ENCODE results near the gene TUBB.
A peak's percentile ranks its signal among the peaks of the same experiment; 100 is the strongest.

The TUBB gene

DNA sequence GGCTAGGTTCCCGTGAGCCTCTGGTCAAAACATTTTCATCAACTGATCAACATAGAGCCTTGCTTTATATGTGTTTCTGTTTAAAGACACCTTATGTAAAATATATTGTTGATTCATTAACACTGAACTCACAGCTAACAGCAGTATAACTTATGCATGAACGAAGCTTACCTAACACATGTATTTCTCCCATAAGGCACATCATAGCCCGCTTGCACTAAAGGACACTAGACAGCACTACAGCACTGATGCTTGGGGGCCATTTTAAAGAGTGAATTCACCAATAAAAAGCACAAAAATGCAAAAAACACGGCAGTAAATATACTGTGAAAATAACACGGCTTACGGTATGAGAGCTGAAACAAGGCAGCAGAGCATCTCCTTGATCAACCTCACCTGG lies 18.4 kb downstream of the TUBB start:
- H3K4me2 ChIP-seq (ENCODE audit: low read length), result no peak overlapping the region
- peaks cover 22% of the 10 kb centered on the region for H3K4me1 ChIP-seq (ENCODE audit: control insufficient read depth, insufficient read depth, low read length)
- no peak overlapping the region for H3K4me3 ChIP-seq (ENCODE audit: low read length)
- no peaks in the 10 kb centered on the region for H3K27me3 ChIP-seq (ENCODE audit: control insufficient read depth, insufficient read depth, low read length)
- H3K36me3 ChIP-seq (ENCODE audit: insufficient read depth, low read length), result peaks cover 70% of the 10 kb centered on the region
- H3K9me3 ChIP-seq (replicated peaks; ENCODE audit: low read length), result no peaks in the 10 kb centered on the region
- H3K9ac ChIP-seq (ENCODE audit: low read depth, low read length), result no peak overlapping the region

DNA sequence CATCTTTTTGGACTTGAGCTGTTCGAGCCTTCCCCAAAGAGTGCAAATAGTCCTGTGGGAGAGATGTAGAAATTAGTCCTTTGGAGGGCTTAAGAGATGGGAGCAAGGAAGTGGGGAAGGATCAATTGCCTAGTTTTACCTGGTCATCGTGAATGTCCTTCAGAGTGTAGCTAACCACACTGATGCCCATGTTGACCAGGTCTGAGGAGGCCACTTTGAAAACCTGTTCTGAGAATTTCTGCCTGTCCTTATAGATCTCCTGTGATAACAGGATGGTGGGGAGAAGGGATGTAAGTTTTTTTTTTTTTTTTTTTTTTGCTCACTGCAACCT lies 20.4 kb downstream of the TUBB start:
- no peak overlapping the region for H3K9ac ChIP-seq (ENCODE audit: low read depth, low read length)
- no peaks in the 10 kb centered on the region for H3K27me3 ChIP-seq (ENCODE audit: control insufficient read depth, insufficient read depth, low read length)
- no peak overlapping the region for H3K4me2 ChIP-seq (ENCODE audit: low read length)
- H3K9me3 ChIP-seq (replicated peaks; ENCODE audit: low read length), result no peaks in the 10 kb centered on the region
- peaks cover 28% of the 10 kb centered on the region for H3K4me1 ChIP-seq (ENCODE audit: control insufficient read depth, insufficient read depth, low read length)
- peaks cover 66% of the 10 kb centered on the region for H3K36me3 ChIP-seq (ENCODE audit: insufficient read depth, low read length)
- H3K4me3 ChIP-seq (ENCODE audit: low read length), result no peak overlapping the region

DNA sequence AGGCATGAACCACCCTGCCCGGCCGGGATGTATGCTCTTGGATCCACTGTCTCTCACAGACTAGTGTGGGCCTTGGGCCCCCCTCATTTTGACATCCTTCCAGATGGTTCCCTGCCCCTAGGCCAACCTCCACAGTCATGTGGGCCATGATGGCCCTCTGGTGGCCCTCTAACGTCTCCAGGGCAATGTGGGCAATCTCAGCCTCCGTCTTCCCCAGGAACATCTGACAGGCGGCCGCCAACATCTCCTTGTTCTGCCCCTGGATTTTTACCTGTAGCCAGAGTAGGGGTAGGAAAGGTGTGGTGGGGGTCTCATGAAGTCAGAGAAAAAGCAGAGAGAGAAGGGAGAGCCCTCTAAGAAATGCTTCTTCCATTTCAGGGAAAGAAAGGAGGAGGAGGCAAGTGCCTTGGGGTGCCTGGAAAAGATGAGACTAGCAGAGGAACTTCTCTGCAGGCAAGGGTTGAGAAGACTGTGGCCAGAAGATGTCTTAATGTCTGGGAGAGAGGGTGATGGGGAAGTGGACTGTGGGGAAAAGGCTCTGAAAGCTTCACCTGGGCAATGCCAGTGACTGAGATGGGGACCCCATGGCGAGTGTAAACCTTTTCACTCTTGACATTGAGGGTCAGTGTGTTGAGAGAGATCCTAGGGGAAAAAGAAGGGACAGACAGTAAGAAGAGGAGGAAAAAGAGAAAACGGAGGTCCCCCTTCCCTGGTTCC lies 21.1 kb downstream of the TUBB start:
- Histone ChIP-seq H3K36me3 (ENCODE audit: insufficient read depth, low read length) (peaks cover 59% of the 10 kb centered on the region), H3K9me3 (replicated peaks; ENCODE audit: low read length) (no peaks in the 10 kb centered on the region), H3K4me1 (ENCODE audit: control insufficient read depth, insufficient read depth, low read length) (peaks cover 28% of the 10 kb centered on the region), H3K9ac (ENCODE audit: low read depth, low read length) (peak overlapping the region; percentile 88), H3K4me3 (ENCODE audit: low read length) (peak overlapping the region; percentile 81), H3K4me2 (ENCODE audit: low read length) (peak overlapping the region; percentile 87), H3K27me3 (ENCODE audit: control insufficient read depth, insufficient read depth, low read length) (no peaks in the 10 kb centered on the region)

DNA sequence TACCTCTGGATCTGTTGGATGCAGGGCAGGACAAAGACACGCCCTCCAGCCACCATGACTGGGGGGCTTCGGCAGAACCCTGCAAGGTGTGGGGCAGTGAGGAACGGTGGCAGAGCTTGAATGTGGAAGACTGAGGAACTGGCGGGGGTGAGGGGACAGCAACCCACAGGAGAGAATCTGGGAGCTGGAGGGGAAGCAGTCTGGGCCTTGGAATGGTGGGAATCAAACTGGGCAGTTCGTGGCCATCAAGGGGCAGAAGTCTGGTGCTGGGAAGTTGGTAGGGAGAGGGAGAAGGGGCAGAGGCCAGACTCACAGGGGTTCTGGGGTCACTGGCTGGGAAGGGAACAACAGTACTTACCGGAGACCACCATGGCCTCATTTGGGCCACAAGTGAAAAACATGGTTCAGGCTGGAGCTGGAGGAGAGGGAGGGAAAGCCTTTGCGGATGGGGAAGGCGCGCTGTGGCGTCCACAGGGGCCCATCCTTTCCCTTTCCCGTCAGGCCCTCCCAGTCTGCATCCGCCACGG lies 21.7 kb downstream of the TUBB start:
- Histone ChIP-seq H3K9ac (ENCODE audit: low read depth, low read length) (peak overlapping the region; percentile 88), H3K4me1 (ENCODE audit: control insufficient read depth, insufficient read depth, low read length) (peaks cover 31% of the 10 kb centered on the region), H3K4me2 (ENCODE audit: low read length) (peak overlapping the region; percentile 87), H3K27me3 (ENCODE audit: control insufficient read depth, insufficient read depth, low read length) (no peaks in the 10 kb centered on the region), H3K36me3 (ENCODE audit: insufficient read depth, low read length) (peaks cover 56% of the 10 kb centered on the region), H3K9me3 (replicated peaks; ENCODE audit: low read length) (no peaks in the 10 kb centered on the region), H3K4me3 (ENCODE audit: low read length) (peak overlapping the region; percentile 81)

DNA sequence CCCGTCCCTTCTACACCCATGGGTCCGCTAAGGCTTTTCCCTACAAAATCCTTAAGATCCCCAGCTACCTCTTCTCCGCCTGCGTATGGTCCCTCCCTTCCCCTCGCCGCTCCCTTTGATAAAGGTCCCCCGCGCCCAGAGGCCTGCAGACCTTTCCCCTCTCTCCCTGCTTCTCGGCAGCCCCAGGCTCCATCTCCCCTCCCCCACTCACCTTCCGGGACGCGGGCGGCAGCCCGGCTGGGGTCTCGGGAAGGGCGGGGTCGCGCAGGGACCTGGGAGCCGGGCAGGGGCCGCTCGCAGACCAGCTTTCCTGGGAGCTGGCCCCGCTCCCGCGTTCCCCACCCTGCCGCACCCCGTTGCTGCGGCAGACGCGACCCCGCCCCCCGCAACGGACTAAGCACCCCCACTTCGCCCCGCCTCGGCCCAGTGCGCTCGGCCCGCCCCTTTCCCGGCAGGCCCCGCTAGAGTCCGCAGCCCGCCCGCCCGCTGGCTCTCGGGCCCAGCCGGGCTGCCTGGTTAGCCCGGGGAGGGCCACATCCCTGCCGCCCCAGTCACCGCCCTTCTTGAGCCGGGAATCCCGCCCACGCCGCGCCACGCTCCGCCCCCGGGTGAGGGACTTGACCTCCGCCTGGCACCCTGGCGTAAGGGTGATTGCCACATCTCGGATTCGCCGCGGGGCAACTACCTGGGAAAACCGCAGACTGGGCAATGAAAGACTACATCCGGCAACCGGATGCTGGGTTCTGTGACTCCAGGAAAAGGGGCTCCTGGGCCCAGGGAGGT lies 22.4 kb downstream of the TUBB start, which contains the start of gene FLOT1:
Gene FLOT1, minus strand, starts transcription at position 372 of the 783 bp plus-strand sequence. CDS start 498 bp downstream, outside the sequence.
- H3K4me2 ChIP-seq (ENCODE audit: low read length), result peak within 1 kb of the TSS; percentile 87
- H3K4me1 ChIP-seq (ENCODE audit: control insufficient read depth, insufficient read depth, low read length), result peaks cover 37% of the 10 kb centered on the region
- H3K4me3 ChIP-seq (ENCODE audit: low read length), result peak within 1 kb of the TSS; percentile 81
- H3K9ac ChIP-seq (ENCODE audit: low read depth, low read length), result peak within 1 kb of the TSS; percentile 88
- H3K27me3 ChIP-seq (ENCODE audit: control insufficient read depth, insufficient read depth, low read length), result no peaks in the 10 kb centered on the region
- no peaks in the 10 kb centered on the region for H3K9me3 ChIP-seq (replicated peaks; ENCODE audit: low read length)
- peaks cover 50% of the 10 kb centered on the region for H3K36me3 ChIP-seq (ENCODE audit: insufficient read depth, low read length)

DNA sequence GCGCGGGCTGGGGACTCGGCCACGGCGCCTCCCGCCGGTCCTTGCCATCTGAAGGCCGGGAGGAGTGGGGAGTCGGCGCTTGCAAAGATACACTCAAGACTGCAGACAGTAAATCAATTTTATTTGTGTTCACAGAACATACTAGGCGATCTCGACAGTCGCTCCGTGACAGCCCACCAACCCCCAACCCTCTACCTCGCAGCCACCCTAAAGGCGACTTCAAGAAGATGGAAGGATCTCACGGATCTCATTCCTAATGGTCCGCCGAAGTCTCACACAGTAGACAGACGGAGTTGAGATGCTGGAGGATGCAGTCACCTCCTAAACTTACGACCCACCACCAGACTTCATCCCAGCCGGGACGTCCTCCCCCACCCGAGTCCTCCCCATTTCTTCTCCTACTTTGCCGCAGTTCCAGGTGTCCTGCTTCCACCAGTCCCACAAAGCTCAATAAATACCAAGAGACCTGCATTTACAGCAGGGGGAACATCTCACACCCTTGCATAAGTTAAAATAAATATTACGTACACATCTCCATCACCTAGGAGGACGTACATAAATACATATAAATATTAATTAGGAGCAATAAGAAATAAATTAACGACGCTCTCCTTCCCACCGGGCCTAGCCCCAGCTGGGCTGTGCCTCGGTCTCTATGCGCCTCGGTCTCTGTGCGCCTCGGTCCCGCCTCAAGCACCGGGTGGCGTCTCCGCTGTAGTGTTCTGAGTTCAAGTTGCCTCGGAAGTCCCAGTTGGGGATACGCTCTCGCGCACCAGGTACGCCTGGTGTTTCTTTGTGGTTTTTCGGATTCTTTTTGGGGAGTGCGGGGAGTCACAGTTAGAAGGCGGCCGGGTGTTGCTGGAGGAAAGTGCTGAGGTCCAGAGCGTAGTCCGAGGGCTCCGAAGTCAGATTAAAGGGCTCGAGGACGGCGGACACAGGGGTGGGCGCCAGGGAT lies 23.2 kb downstream of the TUBB start:
- peak overlapping the region; percentile 88 for H3K9ac ChIP-seq (ENCODE audit: low read depth, low read length)
- H3K4me3 ChIP-seq (ENCODE audit: low read length), result peak overlapping the region; percentile 81
- peaks cover 46% of the 10 kb centered on the region for H3K4me1 ChIP-seq (ENCODE audit: control insufficient read depth, insufficient read depth, low read length)
- peaks cover 41% of the 10 kb centered on the region for H3K36me3 ChIP-seq (ENCODE audit: insufficient read depth, low read length)
- H3K9me3 ChIP-seq (replicated peaks; ENCODE audit: low read length), result no peaks in the 10 kb centered on the region
- H3K27me3 ChIP-seq (ENCODE audit: control insufficient read depth, insufficient read depth, low read length), result no peaks in the 10 kb centered on the region
- peak overlapping the region; percentile 87 for H3K4me2 ChIP-seq (ENCODE audit: low read length)

DNA sequence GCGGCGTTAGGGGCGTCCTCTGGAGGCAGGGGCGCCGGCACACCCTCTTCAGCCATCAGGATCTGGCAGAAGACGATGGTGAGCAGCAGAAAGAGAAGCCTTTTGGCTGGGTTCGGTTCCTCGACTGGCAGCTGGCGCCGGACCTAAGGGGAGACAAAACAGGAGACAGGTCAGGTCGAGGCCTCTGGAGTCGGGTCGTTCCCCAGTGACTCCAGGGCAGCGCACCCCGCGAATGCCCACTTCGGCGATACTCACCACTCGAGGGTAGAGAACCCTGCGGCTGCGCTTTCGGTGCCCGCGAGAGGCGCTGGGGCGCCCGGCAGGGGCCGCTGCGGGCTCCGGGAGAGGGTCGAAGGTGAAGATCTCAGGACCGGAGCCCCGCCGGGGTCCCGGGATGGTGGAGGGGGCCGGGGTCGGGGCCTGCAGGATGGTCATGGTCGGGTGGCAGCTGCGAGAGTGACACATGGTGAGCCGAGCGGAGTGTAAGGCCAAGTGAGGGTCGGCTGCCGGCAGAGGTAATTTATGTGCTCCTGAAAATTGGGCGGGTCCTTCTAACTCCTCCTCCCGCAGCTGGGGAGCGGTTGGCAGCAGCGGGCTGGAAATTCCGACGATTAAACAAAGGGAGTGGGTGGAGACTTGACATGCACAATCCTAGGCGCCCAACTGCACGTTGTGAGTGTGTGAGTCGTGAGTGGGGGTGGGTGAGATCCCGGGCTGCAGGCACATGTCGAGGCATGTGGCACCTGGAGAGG lies 24.1 kb downstream of the TUBB start, which contains the start of gene IER3:
Gene IER3, minus strand, starts transcription at position 494 of the 752 bp plus-strand sequence. Its CDS starts 29 bp downstream, at position 465.
- H3K4me2 ChIP-seq (ENCODE audit: low read length), result peak within 1 kb of the TSS; percentile 87
- peak within 1 kb of the TSS; percentile 88 for H3K9ac ChIP-seq (ENCODE audit: low read depth, low read length)
- peak within 1 kb of the TSS; percentile 81 for H3K4me3 ChIP-seq (ENCODE audit: low read length)
- no peaks in the 10 kb centered on the region for H3K27me3 ChIP-seq (ENCODE audit: control insufficient read depth, insufficient read depth, low read length)
- peaks cover 32% of the 10 kb centered on the region for H3K36me3 ChIP-seq (ENCODE audit: insufficient read depth, low read length)
- H3K4me1 ChIP-seq (ENCODE audit: control insufficient read depth, insufficient read depth, low read length), result peaks cover 55% of the 10 kb centered on the region
- H3K9me3 ChIP-seq (replicated peaks; ENCODE audit: low read length), result no peaks in the 10 kb centered on the region

DNA sequence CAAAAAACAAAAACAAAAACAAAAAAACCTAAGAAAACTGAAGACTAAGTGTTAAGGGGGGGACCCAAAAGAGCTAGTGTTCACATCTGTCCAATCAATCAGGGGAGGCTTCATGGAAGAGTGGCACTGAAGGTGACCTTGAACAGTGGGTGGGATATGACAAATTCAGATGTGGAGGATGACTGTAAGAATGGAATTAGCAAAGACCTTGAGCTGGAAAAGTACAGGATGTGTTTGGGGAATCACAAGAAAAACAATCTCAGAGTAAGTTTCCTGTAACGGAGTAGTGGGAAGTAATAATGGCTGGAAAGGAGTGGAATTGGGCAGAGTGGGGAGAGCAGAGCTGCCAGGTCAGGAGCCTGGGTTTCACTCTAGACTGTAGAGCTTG lies 27.1 kb downstream of the TUBB start:
- Histone ChIP-seq H3K27me3 (ENCODE audit: control insufficient read depth, insufficient read depth, low read length) (no peaks in the 10 kb centered on the region), H3K9ac (ENCODE audit: low read depth, low read length) (no peak overlapping the region), H3K4me3 (ENCODE audit: low read length) (no peak overlapping the region), H3K4me2 (ENCODE audit: low read length) (no peak overlapping the region), H3K9me3 (replicated peaks; ENCODE audit: low read length) (no peaks in the 10 kb centered on the region), H3K36me3 (ENCODE audit: insufficient read depth, low read length) (peaks cover 13% of the 10 kb centered on the region), H3K4me1 (ENCODE audit: control insufficient read depth, insufficient read depth, low read length) (peaks cover 53% of the 10 kb centered on the region)

DNA sequence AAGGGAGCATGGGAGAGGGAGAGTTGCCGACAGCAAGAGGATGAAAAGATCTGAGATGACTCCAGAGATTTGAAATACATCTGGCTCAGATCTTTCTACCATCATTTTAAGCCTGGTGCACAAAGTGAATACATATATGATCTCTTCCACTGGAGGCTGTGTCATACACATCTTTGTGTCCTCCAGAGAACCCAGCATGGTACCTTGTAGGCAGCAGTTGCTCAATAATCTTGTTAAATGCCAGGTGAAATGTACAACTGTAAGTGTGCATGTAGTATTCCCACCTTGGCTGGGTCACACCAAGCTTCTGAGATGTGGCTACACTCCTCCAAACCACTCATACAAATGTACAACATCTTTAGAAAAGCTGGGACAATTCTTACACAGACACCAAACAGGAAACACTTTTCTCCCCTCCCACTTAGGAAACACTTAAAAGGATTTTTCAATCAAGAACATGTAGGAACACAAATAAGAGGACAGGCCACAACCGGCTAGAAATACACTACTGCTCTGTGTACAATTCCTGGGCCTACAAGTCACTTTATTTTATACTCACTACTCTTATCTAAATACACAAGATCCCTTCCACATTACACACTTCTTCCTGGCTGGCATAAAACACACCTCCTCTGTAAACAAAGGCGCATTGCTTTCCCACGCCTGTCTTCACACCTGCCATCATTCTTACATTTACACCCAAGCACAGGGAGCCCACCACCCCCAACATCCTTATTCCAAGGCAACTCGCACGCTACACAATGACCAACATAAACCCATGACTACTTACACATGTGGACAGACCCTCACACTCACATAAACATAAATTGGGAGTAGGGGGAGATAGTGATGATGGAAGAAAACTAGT lies 28.0 kb downstream of the TUBB start:
- Histone ChIP-seq H3K27me3 (ENCODE audit: control insufficient read depth, insufficient read depth, low read length) (no peaks in the 10 kb centered on the region), H3K36me3 (ENCODE audit: insufficient read depth, low read length) (peaks cover 10% of the 10 kb centered on the region), H3K9me3 (replicated peaks; ENCODE audit: low read length) (no peaks in the 10 kb centered on the region), H3K4me2 (ENCODE audit: low read length) (peak overlapping the region; percentile 11), H3K4me3 (ENCODE audit: low read length) (no peak overlapping the region), H3K4me1 (ENCODE audit: control insufficient read depth, insufficient read depth, low read length) (peaks cover 60% of the 10 kb centered on the region), H3K9ac (ENCODE audit: low read depth, low read length) (peak overlapping the region; percentile 39)
